HG03575 (cell line): ENCODE results near the gene CENPW.

Experiments
- ATAC-seq: cut with Tn5 transposase; IDR thresholded peaks from one replicate; pipeline ENCODE4 v1.9.1; 2021; ENCODE audit not compliant: unreplicated experiment, insufficient number of reproducible peaks, low FRiP score; ENCODE audit errors: extremely low read depth

Gene CENPW

DNA sequence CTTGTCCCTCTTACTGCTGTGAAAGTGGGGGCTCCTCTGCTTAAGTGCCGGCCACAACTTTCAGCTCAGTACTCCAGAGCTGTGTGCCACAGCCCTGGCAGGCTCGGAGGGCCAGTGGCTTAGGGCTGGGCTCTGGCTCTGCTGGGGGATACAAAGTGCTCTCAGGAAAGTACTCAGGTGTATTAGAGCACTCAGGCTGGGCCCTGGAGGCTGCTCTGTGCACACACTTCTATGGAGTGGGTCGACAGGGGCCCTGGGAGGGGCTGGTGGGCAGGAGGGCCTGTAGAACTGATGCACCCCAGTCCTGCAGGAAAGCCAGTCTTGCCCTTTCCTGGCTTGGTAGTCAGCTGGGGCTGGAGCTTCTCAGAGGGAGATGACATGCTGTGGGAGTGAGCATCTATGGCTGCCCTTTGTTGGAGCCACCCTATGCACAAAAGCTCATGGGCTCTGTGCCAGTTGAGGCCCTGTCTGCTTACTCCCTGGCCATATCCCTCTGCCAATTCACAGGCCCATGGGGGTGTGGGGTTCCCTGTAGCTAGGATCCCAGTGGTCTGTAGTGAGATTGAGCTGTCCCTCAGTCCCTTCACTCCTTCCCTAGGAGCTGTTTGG lies 22.0 kb downstream of the CENPW start:
- ATAC-seq: no peak

DNA sequence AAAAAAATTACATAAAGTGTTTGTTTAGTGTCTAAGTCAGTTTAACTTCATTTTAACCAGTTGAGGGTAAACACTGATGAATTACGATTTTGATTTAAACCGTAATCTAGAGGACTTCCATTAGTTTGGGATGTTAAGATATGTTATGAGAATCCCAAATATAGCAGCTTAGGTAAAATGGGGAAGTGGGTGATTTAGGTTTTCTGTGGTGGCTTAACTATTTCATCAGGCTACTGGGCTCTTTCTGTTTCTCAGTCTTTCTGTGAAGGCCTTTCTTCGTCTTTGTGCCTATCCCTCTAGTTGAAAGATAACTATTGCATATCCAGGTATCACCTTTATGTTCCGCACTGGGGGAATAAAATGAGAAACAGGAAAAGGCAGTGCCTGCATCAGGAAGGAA lies 27.9 kb downstream of the CENPW start:
- ATAC-seq: no peak

DNA sequence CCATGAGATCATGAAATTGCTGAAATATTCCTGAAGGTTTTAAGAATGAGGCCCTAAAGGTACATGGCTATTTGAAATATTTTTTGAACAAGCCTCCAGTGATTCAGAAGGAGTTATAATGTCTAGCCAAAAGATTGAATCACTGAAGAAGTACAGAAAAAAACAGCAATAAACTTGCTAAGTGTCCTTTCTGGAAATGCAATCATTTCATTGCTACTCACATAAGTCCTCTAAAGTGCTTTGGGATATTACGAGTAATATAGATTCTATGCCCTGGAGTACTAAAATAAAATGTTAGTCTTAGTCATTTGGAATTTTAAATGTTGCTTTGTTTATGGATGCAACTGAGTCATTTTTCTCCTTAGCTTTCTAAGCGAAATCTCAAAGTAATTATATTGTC lies 32.7 kb downstream of the CENPW start:
- no peak for ATAC-seq

GRCh38 chr6:126373344-126373743 lies 33.4 kb downstream of the CENPW start:
- ATAC-seq: no peak

GRCh38 chr6:126374372-126374771 lies 34.5 kb downstream of the CENPW start:
- ATAC-seq: no peak

GRCh38 chr6:126376682-126377081 lies 36.8 kb downstream of the CENPW start:
- ATAC-seq: no peak

- ATAC-seq: no peak
Observed at GRCh38 chr6:126377594-126378153, 37.8 kb downstream of the CENPW start.

GRCh38 chr6:126380072-126380583 lies 40.2 kb downstream of the CENPW start:
- no peak for ATAC-seq

DNA sequence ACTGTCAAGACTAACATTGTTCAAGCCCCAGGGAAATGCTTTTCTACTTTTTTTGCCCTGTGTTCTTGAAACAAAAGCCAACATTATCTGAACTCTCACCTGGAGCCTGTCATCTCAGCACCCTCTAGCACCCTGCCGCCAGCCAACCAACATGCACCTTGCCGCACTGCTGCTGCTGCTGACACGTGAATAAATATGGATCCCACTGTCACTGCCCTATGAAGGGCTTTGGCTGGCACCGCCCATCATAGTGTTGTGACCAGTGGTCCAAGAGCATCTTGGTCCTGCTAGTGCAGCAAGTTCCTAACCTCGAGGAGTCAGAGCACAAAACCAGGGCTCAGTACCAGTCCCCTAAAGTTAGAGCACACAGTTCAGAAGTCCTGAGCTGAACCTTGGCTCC lies 41.6 kb downstream of the CENPW start:
- no peak for ATAC-seq

- ATAC-seq: no peak
Observed at GRCh38 chr6:126383203-126383602, 43.3 kb downstream of the CENPW start.

GRCh38 chr6:126385536-126385935 lies 45.6 kb downstream of the CENPW start:
- no peak for ATAC-seq

- no peak for ATAC-seq
Observed at GRCh38 chr6:126388104-126388598, 48.2 kb downstream of the CENPW start.

DNA sequence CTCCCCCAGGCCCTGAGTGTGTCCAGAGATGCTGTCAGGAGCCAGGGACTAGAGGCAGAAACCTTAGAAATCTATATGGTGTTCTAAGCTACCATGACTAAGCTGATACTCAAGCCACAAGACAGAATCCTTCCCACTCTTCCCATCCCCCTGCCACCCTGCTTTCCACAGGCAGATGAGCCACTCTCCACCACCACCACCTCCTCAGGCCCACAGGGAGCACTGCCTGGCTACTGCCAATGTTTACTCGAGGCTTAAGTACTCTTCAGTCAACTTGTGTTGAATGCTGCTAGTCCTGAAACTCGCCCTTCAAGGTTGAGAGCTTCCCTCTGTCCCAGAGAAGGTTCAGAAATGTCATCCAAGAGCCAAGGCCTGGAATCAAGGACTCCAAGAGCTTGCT lies 56.2 kb downstream of the CENPW start:
- no peak for ATAC-seq
